Gastrocnemius medialis (tissue), 4 donors: ENCODE data around the gene KDM1A. TPM values are rescaled to one million over a fixed set of nuclear protein-coding genes. Genes with fewer than 3 reads are reported as not detected.

Source experiments
- ATAC-seq, 2 donors: fragments of 150-250 bp; one replicate each; pipeline ENCODE4 v1.9.1; 2016
- DNase-seq, 2 donors: peaks; one replicate each; pipeline ENCODE4 v3.0.0-alpha.2; 2019
- H3K27ac ChIP-seq, 4 donors: fragments of 200-600 bp; sonication (generic); 1 replicate in 1 of 4; 2 replicates in 3 of 4; pipeline ENCODE4 v1.5.1; 2016 to 2018; ENCODE audit warnings: mild to moderate bottlenecking in 2 of 4, moderate library complexity in 1 of 4
- H3K27me3 ChIP-seq, 3 donors: fragments of 200-600 bp; sonication (generic) in 2 of 3; 1 replicate in 1 of 3; 2 replicates in 2 of 3; pipeline versions ENCODE4 v1.5.1 to v1.6.0; 2016 to 2019; ENCODE audit warnings: mild to moderate bottlenecking in 1 of 3, moderate library complexity in 1 of 3
- H3K36me3 ChIP-seq, 2 donors: fragments of 200-600 bp; sonication (generic) in 1 of 2; one replicate each; pipeline ENCODE4 v1.5.1; 2017 to 2018
- H3K4me1 ChIP-seq, 2 donors: fragments of 200-600 bp; sonication (generic) in 1 of 2; one replicate each; pipeline ENCODE4 v1.5.1; 2016 to 2017; ENCODE audit warnings: mild to moderate bottlenecking in 2 of 2
- H3K4me3 ChIP-seq, 4 donors: fragments of 200-600 bp; sonication (generic) in 3 of 4; 1 replicate in 1 of 4; 2 replicates in 3 of 4; pipeline ENCODE4 v1.5.1; 2016 to 2019; ENCODE audit warnings: mild to moderate bottlenecking in 2 of 4
- H3K9me3 ChIP-seq, 3 donors: fragments of 200-600 bp; sonication (generic) in 2 of 3; 1 replicate in 1 of 3; 2 replicates in 2 of 3; pipeline ENCODE4 v1.5.1; 2016 to 2019
- CTCF ChIP-seq, 5 experiments: fragments of 450-650 bp in 3 of 5; fragments of 200-600 bp in 2 of 5; sonication (generic) in 2 of 5; IDR thresholded peaks in 4 of 5; conservative IDR thresholded peaks in 1 of 5; 1 replicate in 4 of 5; 2 replicates in 1 of 5; pipeline ENCODE4 v1.5.1; 2016 to 2019; ENCODE audit warnings: antibody characterized with exemption in 5 of 5, mild to moderate bottlenecking in 3 of 5, moderate library complexity in 3 of 5
- POLR2A ChIP-seq, 2 donors: fragments of 450-650 bp; IDR thresholded peaks; one replicate each; pipeline ENCODE4 v1.6.1; 2017; ENCODE audit warnings: antibody characterized with exemption in 2 of 2, mild to moderate bottlenecking in 2 of 2, moderate library complexity in 2 of 2
- in situ Hi-C, 4 donors: fragments of 200-750 bp; cut with MboI; loops; one replicate each; pipeline versions ENCODE4 v1.15.0 to v1.8.0; 2017; ENCODE audit warnings: low sequenced_read_pairs in 4 of 4
- intact Hi-C: fragments of 100-400 bp; cut with DNase I; formaldehyde crosslinking; loops from one replicate; pipeline ENCODE4 v1.15.1; 2023; ENCODE audit warnings: low total_unique reads
- total RNA-seq, 4 donors: library from RNA; depleted of rRNA; stranded (reverse); fragments of >200 nt; gene quantifications; one replicate each; pipeline versions ENCODE4 v1.1.0 to v1.2.3, GENCODE V29; 2016

Gene KDM1A
- total RNA-seq, 4 donors from 2014 or later = 46.0 to 76.2 (median 58.7) TPM

GRCh38 chr1:23103001-23103889, 84.0 kb downstream of the KDM1A start:
- Histone ChIP-seq H3K27ac (peak overlapping the region in 3 of 4 donors; percentile 4 to 50 (median 41)), H3K4me1 (peaks cover 17 to 34% of the 10 kb centered on the region in 2 donors), H3K36me3 (peaks cover 0 to 8% of the 10 kb centered on the region in 2 donors), H3K4me3 (no peak overlapping the region), H3K9me3 (no peaks in the 10 kb centered on the region), H3K27me3 (no peaks in the 10 kb centered on the region)
- DNase-seq (no peak), ATAC-seq (no peak)
- in situ Hi-C loops (no loop called here), intact Hi-C loops (no loop called here)
- TF ChIP-seq CTCF (IDR thresholded peaks at IDR 0.05 in 4 of 5, conservative IDR thresholded peaks at IDR 0.05 in 1 of 5) (no peak), POLR2A (IDR thresholded peaks at IDR 0.05) (no peak)

- H3K36me3 ChIP-seq = peaks cover 0 to 8% of the 10 kb centered on the region in 2 donors
- DNase-seq (no peak), ATAC-seq (no peak)
- no peak overlapping the region for H3K4me3 ChIP-seq
- no peaks in the 10 kb centered on the region for H3K9me3 ChIP-seq
- in situ Hi-C loops (no loop called here), intact Hi-C loops (no loop called here)
- H3K27me3 ChIP-seq = no peaks in the 10 kb centered on the region
- peaks cover 0 to 5% of the 10 kb centered on the region in 2 donors for H3K4me1 ChIP-seq
- H3K27ac ChIP-seq = no peak overlapping the region
- TF ChIP-seq CTCF (IDR thresholded peaks at IDR 0.05 in 4 of 5, conservative IDR thresholded peaks at IDR 0.05 in 1 of 5) = no peak
- no peak for TF ChIP-seq POLR2A (IDR thresholded peaks at IDR 0.05)
Measured at GRCh38 chr1:23108918-23109533, 89.8 kb downstream of the KDM1A start.

- Histone ChIP-seq H3K9me3 (no peaks in the 10 kb centered on the region), H3K4me3 (no peak overlapping the region), H3K36me3 (peaks cover 0 to 8% of the 10 kb centered on the region in 2 donors), H3K27ac (no peak overlapping the region), H3K4me1 (peaks cover 0 to 5% of the 10 kb centered on the region in 2 donors), H3K27me3 (no peaks in the 10 kb centered on the region)
- intact Hi-C loops = no loop called here
- DNase-seq (no peak), ATAC-seq (no peak)
- in situ Hi-C loops = no loop called here
- no peak for TF ChIP-seq CTCF (IDR thresholded peaks at IDR 0.05 in 4 of 5, conservative IDR thresholded peaks at IDR 0.05 in 1 of 5)
- no peak for TF ChIP-seq POLR2A (IDR thresholded peaks at IDR 0.05)
Measured at GRCh38 chr1:23110391-23110790, 91.1 kb downstream of the KDM1A start.

GRCh38 chr1:23111600-23112535, 92.6 kb downstream of the KDM1A start:
- ATAC-seq (no peak), DNase-seq (no peak)
- in situ Hi-C loops (no loop called here), intact Hi-C loops (no loop called here)
- H3K27me3 ChIP-seq = no peaks in the 10 kb centered on the region
- peaks cover 0 to 6% of the 10 kb centered on the region in 2 donors for H3K36me3 ChIP-seq
- no peak overlapping the region for H3K4me3 ChIP-seq
- TF ChIP-seq POLR2A (IDR thresholded peaks at IDR 0.05) (no peak), CTCF (IDR thresholded peaks at IDR 0.05 in 4 of 5, conservative IDR thresholded peaks at IDR 0.05 in 1 of 5) (no peak)
- H3K4me1 ChIP-seq = peaks cover 0 to 5% of the 10 kb centered on the region in 2 donors
- H3K9me3 ChIP-seq = no peaks in the 10 kb centered on the region
- no peak overlapping the region for H3K27ac ChIP-seq
